ENCODE measurements around the gene ZNF629. TPM values are rescaled to one million over a fixed set of nuclear protein-coding genes. Genes with fewer than 3 reads are reported as not detected.
A peak's percentile ranks its signal among the peaks of the same experiment; 100 is the strongest.
"Not testable (repeated sequence)": the region's sequence is repeated elsewhere in the genome, so short reads cannot be mapped to it uniquely, and the experiment has no call there.

ZNF629 gene
- total RNA-seq (2014; rRNA removed; shearing (Covaris generic)) = 10.9 and 11.1 TPM in 2 replicates
- 6.0 and 6.4 TPM in 2 replicates for polyA plus RNA-seq (2014; cell fraction: nucleus; rRNA removed)

GRCh38 chr16:30786936-30787612, at the start of gene ZNF629:
Gene ZNF629 (minus strand): TSS chr16:30787205. CDS start chr16:30784482, 2,723 bp downstream.
- DNase-seq (ENCODE audit: extremely low read depth, low read depth) = peak; percentile 54

GRCh38 chr16:30834130-30834740, 47.2 kb upstream of the ZNF629 start:
- DNase-seq (ENCODE audit: extremely low read depth, low read depth) = no peak

- no peak for DNase-seq (ENCODE audit: extremely low read depth, low read depth)
Measured at GRCh38 chr16:30830072-30830417, 43.0 kb upstream of the ZNF629 start.

- DNase-seq (ENCODE audit: extremely low read depth, low read depth) = no peak
Measured at GRCh38 chr16:30829130-30830071, 42.4 kb upstream of the ZNF629 start.

GRCh38 chr16:30821891-30822290, 34.9 kb upstream of the ZNF629 start:
- DNase-seq (ENCODE audit: extremely low read depth, low read depth) = no peak

- not testable (repeated sequence) for DNase-seq (ENCODE audit: extremely low read depth, low read depth)
Measured at GRCh38 chr16:30821441-30821840, 34.4 kb upstream of the ZNF629 start.

GRCh38 chr16:30820952-30821421, 34.0 kb upstream of the ZNF629 start:
- no peak for DNase-seq (ENCODE audit: extremely low read depth, low read depth)

GRCh38 chr16:30816769-30817168, 29.8 kb upstream of the ZNF629 start:
- DNase-seq (ENCODE audit: extremely low read depth, low read depth) = no peak

GRCh38 chr16:30813821-30814189, 26.8 kb upstream of the ZNF629 start:
- DNase-seq (ENCODE audit: extremely low read depth, low read depth) = no peak

- not testable (repeated sequence) for DNase-seq (ENCODE audit: extremely low read depth, low read depth)
Measured at GRCh38 chr16:30809675-30810074, 22.7 kb upstream of the ZNF629 start.

- DNase-seq (ENCODE audit: extremely low read depth, low read depth) = not testable (repeated sequence)
Measured at GRCh38 chr16:30808890-30809426, 22.0 kb upstream of the ZNF629 start.

- DNase-seq (ENCODE audit: extremely low read depth, low read depth) = no peak
Measured at GRCh38 chr16:30808146-30808545, 21.1 kb upstream of the ZNF629 start.

- DNase-seq (ENCODE audit: extremely low read depth, low read depth) = peak; percentile 68
Measured at GRCh38 chr16:30805370-30806169, 18.6 kb upstream of the ZNF629 start.

GRCh38 chr16:30805056-30805369, 18.0 kb upstream of the ZNF629 start:
- no peak for DNase-seq (ENCODE audit: extremely low read depth, low read depth)

- DNase-seq (ENCODE audit: extremely low read depth, low read depth) = no peak
Measured at GRCh38 chr16:30802936-30803335, 15.9 kb upstream of the ZNF629 start.

- DNase-seq (ENCODE audit: extremely low read depth, low read depth) = no peak
Measured at GRCh38 chr16:30797670-30798309, 10.8 kb upstream of the ZNF629 start.

GRCh38 chr16:30794634-30795033, 7.6 kb upstream of the ZNF629 start:
- DNase-seq (ENCODE audit: extremely low read depth, low read depth) = no peak

GRCh38 chr16:30793508-30794069, 6.6 kb upstream of the ZNF629 start:
- DNase-seq (ENCODE audit: extremely low read depth, low read depth) = no peak

- no peak for DNase-seq (ENCODE audit: extremely low read depth, low read depth)
Measured at GRCh38 chr16:30787613-30788378, 791 bp upstream of the ZNF629 start.

Data from NCI-H460 (cell line).